Measurements from ENCODE around the gene MINDY3.

The MINDY3 gene

DNA sequence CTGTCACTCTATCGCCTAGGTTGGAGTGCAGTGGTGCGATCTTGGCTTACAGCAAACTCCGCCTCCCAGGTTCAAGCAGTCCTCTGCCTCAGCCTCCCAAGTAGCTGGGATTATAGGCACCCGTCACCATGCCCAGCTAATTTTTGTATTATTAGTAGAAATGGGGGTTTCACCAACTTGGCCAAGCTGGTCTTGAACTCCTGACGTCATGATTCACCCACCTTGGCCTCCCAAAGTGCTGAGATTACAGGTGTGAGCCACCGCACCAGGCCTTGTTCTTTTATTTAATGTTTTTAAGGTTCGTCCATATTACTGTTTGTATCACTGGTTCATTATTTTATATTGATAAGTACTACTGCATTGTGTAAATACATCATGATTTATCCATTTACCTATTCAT, 130.4 kb downstream of the MINDY3 start:
- POLR2A ChIA-PET: no interaction called here
- Histone ChIP-seq H3K27ac (ENCODE audit: insufficient read depth in 1 of 2, low read depth in 1 of 2, low read length in 2 of 2, poor library complexity in 1 of 2, severe bottlenecking in 2 of 2) (no peak overlapping the region), H3K9me3 (ENCODE audit: control extremely low read depth in 1 of 5, control insufficient read depth in 4 of 5, insufficient read depth in 2 of 5, low read depth in 1 of 5, low read length in 4 of 5) (peaks cover 0 to 3% (median 0%) of the 10 kb centered on the region in 5 experiments), H3K4me1 (ENCODE audit: control extremely low read depth in 1 of 4, control insufficient read depth in 4 of 4, insufficient read depth in 4 of 4, low read length in 3 of 4) (no peaks in the 10 kb centered on the region), H3K36me3 (ENCODE audit: control insufficient read depth in 4 of 4, insufficient read depth in 4 of 4, low read length in 3 of 4) (no peaks in the 10 kb centered on the region), H3K4me3 (ENCODE audit: control insufficient read depth in 1 of 7, extremely low read depth in 1 of 7, insufficient read depth in 4 of 7, low read depth in 2 of 7, low read length in 6 of 7) (no peak overlapping the region), H3K27me3 (replicated peaks in 2 of 5; ENCODE audit: control insufficient read depth in 4 of 5, insufficient read depth in 5 of 5, low read length in 4 of 5) (peaks cover 0 to 17% (median 3%) of the 10 kb centered on the region in 5 experiments)
- CTCF ChIA-PET: interaction anchor here (0.9 kb wide), 1 partner anchor 9 kb away, joined by 4 read pairs; no protein-coding TSS in a partner anchor
- WGBS (ENCODE audit: insufficient coverage): 87% methylated on average over 3 of the region's 7 CpGs
- DNase-seq: no peak

All from common myeloid progenitor, CD34-positive (primary cell).